ENCODE measurements around the gene ASB10. TPM values are rescaled to one million over a fixed set of nuclear protein-coding genes. Genes with fewer than 3 reads are reported as not detected.

ASB10 gene
- total and polyA plus RNA-seq, 2 of the 4 experiments (the other 2 are of a cell fraction): not detected

- Histone ChIP-seq H3K4ac (ENCODE audit: low read depth, low read length) (no peak overlapping the region), H3K9me1 (ENCODE audit: insufficient read depth, low read length) (peaks cover 3% of the 10 kb centered on the region; the same call in 1 of the 2 replicates), H3K4me3 (ENCODE audit: insufficient read depth, low read depth, low read length) (no peak overlapping the region), H3K23ac (ENCODE audit: low read depth, low read length) (no peak overlapping the region), H4K91ac (ENCODE audit: insufficient read depth, low read depth, low read length) (no peak overlapping the region), H3K36me3 (ENCODE audit: control insufficient read depth, insufficient read depth, low read length) (peaks cover 76% of the 10 kb centered on the region), H4K5ac (ENCODE audit: low read depth, low read length) (no peak overlapping the region), H3K27me3 (ENCODE audit: control insufficient read depth, insufficient read depth, low read length) (no peaks in the 10 kb centered on the region), H3K9me3 (ENCODE audit: control insufficient read depth, insufficient read depth, low read length) (no peaks in the 10 kb centered on the region), H3K79me1 (ENCODE audit: low read depth in 1 of 2, low read length in 2 of 2) (0 out of 4 replicates have a peak, but pooled peaks cover 0 to 4% of the 10 kb centered on the region in 2 experiments), H2AFZ (replicated peaks; ENCODE audit: low read length, poor library complexity) (no peak overlapping the region), H3K18ac (ENCODE audit: low read depth, low read length) (no peak overlapping the region), H3K4me1 (ENCODE audit: control insufficient read depth, insufficient read depth, low read length) (no peaks in the 10 kb centered on the region), H4K20me1 (ENCODE audit: insufficient read depth, low read length) (peaks cover 3% of the 10 kb centered on the region; the same call in 1 of the 2 replicates), H3K56ac (ENCODE audit: extremely low read depth, insufficient read depth, low read length) (no peak overlapping the region), H3K27ac (ENCODE audit: insufficient read depth, low read length) (no peak overlapping the region), H3K4me2 (ENCODE audit: low read depth, low read length) (no peak overlapping the region), H4K8ac (ENCODE audit: low read depth in 2 of 2, low read length in 2 of 2) (no peak overlapping the region), H2BK15ac (ENCODE audit: low read depth, low read length) (no peak overlapping the region), H2BK5ac (ENCODE audit: low read depth, low read length, poor library complexity, severe bottlenecking) (no peak overlapping the region), H2AK9ac (replicated peaks; ENCODE audit: low read depth, low read length, poor library complexity) (no peak overlapping the region), H2AK5ac (ENCODE audit: low read depth, low read length) (no peak overlapping the region), H3K9ac (ENCODE audit: low read depth, low read length) (no peak overlapping the region), H2BK20ac (ENCODE audit: low read depth, low read length) (no peak overlapping the region), H2BK120ac (ENCODE audit: low read depth, low read length) (no peak overlapping the region), H3K14ac (replicated peaks; ENCODE audit: low read depth, low read length) (no peak overlapping the region)
- no peak for ATAC-seq (ENCODE audit: low read depth)
- dilution Hi-C loops (cut with HindIII; ENCODE audit: low sequenced_read_pairs, unreplicated experiment): no loop called here
- BruUV-seq (replicated peaks): no TSS peak
- ChIA-PET POLR2A (ENCODE audit: unreplicated experiment) (no interaction called here), CTCF (no interaction called here)
- in situ Hi-C loops (cut with MboI; ENCODE audit: low sequenced_read_pairs): no loop called here
- WGBS, 2 experiments (ENCODE audit: extremely low coverage in 2 of 2, insufficient read length in 1 of 2): 79% methylated on average over 3 of the region's 9 CpGs; no CpG with 5 or more reads in 1 of the 2 experiments
- no peak for DNase-seq
- TF ChIP-seq USF2 (IDR thresholded peaks at IDR 0.05; ENCODE audit: low read depth, low read length) (no peak), MAFK (IDR thresholded peaks at IDR 0.05; ENCODE audit: low read depth, low read length) (no peak), POLR2A (IDR thresholded peaks at IDR 0.05; ENCODE audit: low read depth, low read length) (no peak), MXI1 (IDR thresholded peaks at IDR 0.05; ENCODE audit: borderline replicate concordance, low read depth, low read length) (no peak), RCOR1 (IDR thresholded peaks at IDR 0.05; ENCODE audit: insufficient replicate concordance, low read length) (no peak), CHD1 (IDR thresholded peaks at IDR 0.05; ENCODE audit: low read depth, low read length) (no peak), RFX5 (IDR thresholded peaks at IDR 0.05; ENCODE audit: low read depth, low read length) (no peak), CEBPB (IDR thresholded peaks at IDR 0.05; ENCODE audit: low read depth, low read length) (no peak)
- intact Hi-C loops (cut with micrococcal nuclease): no loop called here
These were observed 47.3 kb downstream of the ASB10 start for GRCh38 chr7:151139791-151140190.

Measured in IMR-90 (cell line).